Tibial nerve (tissue), 4 donors: ENCODE data around the gene PSME1. TPM values are rescaled to one million over a fixed set of nuclear protein-coding genes. Genes with fewer than 3 reads are reported as not detected.

ENCODE experiments used
- DNase-seq, 2 donors: peaks; one replicate each; pipeline ENCODE4 v3.0.0-alpha.2; 2019; ENCODE audit warnings: low spot score in 2 of 2
- H3K27ac ChIP-seq, 4 donors: fragments of 200-600 bp; sonication (generic) in 3 of 4; one replicate each; pipeline ENCODE4 v1.5.1; 2017 to 2019; ENCODE audit warnings: mild to moderate bottlenecking in 1 of 4
- H3K27me3 ChIP-seq, 2 donors: fragments of 200-600 bp; sonication (generic) in 1 of 2; one replicate each; pipeline versions ENCODE4 v1.5.1 to v1.6.0; 2017 to 2019
- H3K36me3 ChIP-seq, 3 donors: fragments of 200-600 bp; sonication (generic); one replicate each; pipeline ENCODE4 v1.5.1; 2018 to 2019
- H3K4me1 ChIP-seq, 4 donors: fragments of 200-600 bp; sonication (generic) in 3 of 4; one replicate each; pipeline ENCODE4 v1.5.1; 2017 to 2019
- H3K4me3 ChIP-seq, 4 donors: fragments of 200-600 bp; sonication (generic) in 3 of 4; one replicate each; pipeline ENCODE4 v1.5.1; 2017 to 2019; ENCODE audit warnings: mild to moderate bottlenecking in 1 of 4, moderate library complexity in 1 of 4
- H3K9me3 ChIP-seq, 4 donors: fragments of 200-600 bp; sonication (generic) in 3 of 4; one replicate each; pipeline ENCODE4 v1.5.1; 2017 to 2019
- EP300 ChIP-seq, 2 donors: sonication (generic); formaldehyde crosslinking; IDR thresholded peaks; one replicate each; pipeline ENCODE4 v1.6.1; 2017; ENCODE audit warnings: antibody characterized with exemption in 2 of 2, mild to moderate bottlenecking in 1 of 2
- POLR2A ChIP-seq, 2 donors: fragments of 450-650 bp; IDR thresholded peaks; one replicate each; pipeline ENCODE4 v1.6.1; 2017; ENCODE audit warnings: antibody characterized with exemption in 2 of 2, mild to moderate bottlenecking in 2 of 2, moderate library complexity in 2 of 2
- WGBS, 2 donors: methylation state at CpG; one replicate each; pipeline ENCODE4 v1.1.5; 2018; 5-methylcytosine and 5-hydroxymethylcytosine counted together
- total RNA-seq, 4 donors: library from RNA; depleted of rRNA; stranded (reverse); fragments of >200 nt; gene quantifications; one replicate each; pipeline ENCODE4 v1.1.0, GENCODE V29; 2016
- TF ChIP-seq, protein P1 (sequence below), 5 experiments: fragments of 200-600 bp in 3 of 5; fragments of 450-650 bp in 2 of 5; sonication (generic) in 3 of 5; IDR thresholded peaks; one replicate each; pipeline ENCODE4 v1.5.1; 2016 to 2019; ENCODE audit warnings: antibody characterized with exemption in 5 of 5, mild to moderate bottlenecking in 3 of 5, moderate library complexity in 2 of 5

Gene PSME1
- total RNA-seq, 4 donors from 2014 or later = 96.9 to 130 (median 110) TPM

DNA sequence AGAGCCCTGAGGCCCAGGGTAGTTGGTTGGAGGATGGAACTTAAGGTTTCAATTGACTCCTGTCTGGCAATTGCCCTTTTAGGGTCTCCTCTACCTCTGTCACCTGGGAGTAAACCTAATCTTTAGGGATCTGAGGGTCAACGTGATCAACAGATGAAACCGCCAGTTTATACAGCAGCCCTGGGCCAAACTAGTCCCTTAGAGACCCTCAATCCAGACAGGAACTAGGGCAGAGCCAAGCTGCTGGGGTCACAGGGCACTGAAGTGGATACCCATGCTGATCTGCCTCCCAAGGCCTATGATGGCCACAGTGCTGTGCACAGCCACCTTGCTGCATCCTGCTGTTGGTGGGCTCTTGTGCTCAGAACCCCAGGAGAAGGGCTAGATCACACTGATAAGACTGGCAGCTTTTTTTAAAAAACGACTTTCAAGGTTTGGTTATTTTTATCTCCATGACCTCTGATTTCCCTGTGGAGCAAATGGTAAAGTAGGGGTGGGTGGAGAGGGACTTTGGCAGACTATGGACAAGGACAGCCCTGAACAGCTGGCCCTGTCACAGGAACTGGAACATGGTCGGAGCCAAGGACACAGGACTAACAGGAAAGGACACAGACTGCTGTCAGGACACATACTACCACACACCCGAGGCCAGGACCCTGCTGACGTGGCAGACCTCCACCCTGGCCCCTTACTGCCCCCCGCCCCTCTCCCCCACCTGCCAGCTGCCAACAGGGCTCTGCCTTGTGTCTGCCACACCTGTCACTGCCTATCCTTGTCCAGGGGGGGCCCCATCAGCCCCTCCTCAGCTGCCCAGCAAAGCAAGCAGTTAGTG lies 5.1 kb upstream of the PSME1 start:
- DNase-seq = no peak
- H3K36me3 ChIP-seq = peaks cover 0 to 14% (median 0%) of the 10 kb centered on the region in 3 donors
- WGBS, 2 donors = 50 to 66% methylated on average over 6 of the region's 7 CpGs
- no peaks in the 10 kb centered on the region for H3K27me3 ChIP-seq
- TF ChIP-seq, protein P1, sequence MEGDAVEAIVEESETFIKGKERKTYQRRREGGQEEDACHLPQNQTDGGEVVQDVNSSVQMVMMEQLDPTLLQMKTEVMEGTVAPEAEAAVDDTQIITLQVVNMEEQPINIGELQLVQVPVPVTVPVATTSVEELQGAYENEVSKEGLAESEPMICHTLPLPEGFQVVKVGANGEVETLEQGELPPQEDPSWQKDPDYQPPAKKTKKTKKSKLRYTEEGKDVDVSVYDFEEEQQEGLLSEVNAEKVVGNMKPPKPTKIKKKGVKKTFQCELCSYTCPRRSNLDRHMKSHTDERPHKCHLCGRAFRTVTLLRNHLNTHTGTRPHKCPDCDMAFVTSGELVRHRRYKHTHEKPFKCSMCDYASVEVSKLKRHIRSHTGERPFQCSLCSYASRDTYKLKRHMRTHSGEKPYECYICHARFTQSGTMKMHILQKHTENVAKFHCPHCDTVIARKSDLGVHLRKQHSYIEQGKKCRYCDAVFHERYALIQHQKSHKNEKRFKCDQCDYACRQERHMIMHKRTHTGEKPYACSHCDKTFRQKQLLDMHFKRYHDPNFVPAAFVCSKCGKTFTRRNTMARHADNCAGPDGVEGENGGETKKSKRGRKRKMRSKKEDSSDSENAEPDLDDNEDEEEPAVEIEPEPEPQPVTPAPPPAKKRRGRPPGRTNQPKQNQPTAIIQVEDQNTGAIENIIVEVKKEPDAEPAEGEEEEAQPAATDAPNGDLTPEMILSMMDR (IDR thresholded peaks at IDR 0.05) = no peak
- no peak for TF ChIP-seq POLR2A (IDR thresholded peaks at IDR 0.05)
- TF ChIP-seq EP300 (IDR thresholded peaks at IDR 0.05) = no peak
- peaks cover 0 to 5% (median 0%) of the 10 kb centered on the region in 4 donors for H3K4me1 ChIP-seq
- H3K9me3 ChIP-seq = no peaks in the 10 kb centered on the region
- peak overlapping the region in 2 of 4 donors; percentile 34 to 36 for H3K27ac ChIP-seq
- H3K4me3 ChIP-seq = no peak overlapping the region

DNA sequence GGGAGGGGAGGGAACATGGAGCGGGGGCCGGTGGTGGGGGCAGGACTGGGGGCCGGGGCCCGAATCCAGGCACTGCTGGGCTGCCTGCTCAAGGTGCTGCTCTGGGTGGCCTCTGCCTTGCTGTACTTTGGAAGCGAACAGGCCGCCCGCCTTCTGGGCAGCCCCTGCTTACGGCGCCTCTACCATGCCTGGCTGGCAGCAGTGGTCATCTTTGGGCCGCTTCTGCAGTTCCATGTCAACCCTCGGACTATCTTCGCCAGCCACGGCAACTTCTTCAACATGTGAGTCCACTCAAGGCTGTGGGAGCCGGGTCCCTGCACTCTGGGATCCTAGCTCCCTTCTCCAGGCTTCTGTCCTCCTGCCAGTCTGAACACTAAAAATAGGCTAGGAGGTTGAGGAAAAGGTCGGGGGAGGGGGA lies 4.4 kb upstream of the PSME1 start:
- peaks cover 0 to 7% (median 2%) of the 10 kb centered on the region in 4 donors for H3K4me1 ChIP-seq
- TF ChIP-seq EP300 (IDR thresholded peaks at IDR 0.05) (no peak), POLR2A (IDR thresholded peaks at IDR 0.05) (no peak)
- TF ChIP-seq, protein P1 (IDR thresholded peaks at IDR 0.05) = no peak

DNA sequence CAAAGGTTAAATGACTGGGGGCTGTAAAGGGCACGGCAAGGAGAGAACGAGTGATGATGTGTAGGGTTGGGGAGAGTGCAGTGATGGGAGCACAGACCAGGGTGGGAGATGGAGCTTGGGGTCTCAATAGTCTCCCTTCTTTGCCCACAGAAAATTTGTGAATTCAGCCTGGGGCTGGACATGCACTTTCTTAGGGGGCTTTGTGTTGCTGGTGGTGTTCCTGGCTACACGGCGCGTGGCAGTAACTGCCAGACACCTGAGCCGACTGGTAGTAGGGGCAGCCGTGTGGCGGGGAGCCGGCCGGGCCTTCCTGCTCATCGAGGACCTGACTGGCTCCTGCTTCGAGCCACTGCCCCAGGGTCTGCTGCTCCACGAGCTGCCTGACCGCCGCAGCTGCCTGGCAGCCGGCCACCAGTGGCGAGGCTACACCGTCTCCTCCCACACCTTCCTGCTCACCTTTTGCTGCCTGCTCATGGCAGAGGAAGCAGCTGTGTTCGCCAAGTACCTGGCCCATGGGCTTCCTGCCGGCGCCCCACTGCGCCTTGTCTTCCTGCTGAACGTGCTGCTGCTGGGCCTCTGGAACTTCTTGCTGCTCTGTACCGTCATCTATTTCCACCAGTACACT lies 3.8 kb upstream of the PSME1 start:
- WGBS, 2 donors = 78 to 82% methylated on average over 22 to 23 of the region's 24 CpGs
- H3K4me3 ChIP-seq = no peak overlapping the region
- no peak for DNase-seq

More for the DNA sequence above, 4.4 kb upstream of the PSME1 start:
- no peak for DNase-seq
- Histone ChIP-seq H3K27me3 (no peaks in the 10 kb centered on the region), H3K27ac (peak overlapping the region in 2 of 4 donors; percentile 34 to 36), H3K36me3 (peaks cover 0 to 14% (median 0%) of the 10 kb centered on the region in 3 donors), H3K9me3 (no peaks in the 10 kb centered on the region), H3K4me3 (no peak overlapping the region)
- WGBS, 2 donors = 78 to 83% methylated on average over 13 to 14 of the region's 15 CpGs

DNA sequence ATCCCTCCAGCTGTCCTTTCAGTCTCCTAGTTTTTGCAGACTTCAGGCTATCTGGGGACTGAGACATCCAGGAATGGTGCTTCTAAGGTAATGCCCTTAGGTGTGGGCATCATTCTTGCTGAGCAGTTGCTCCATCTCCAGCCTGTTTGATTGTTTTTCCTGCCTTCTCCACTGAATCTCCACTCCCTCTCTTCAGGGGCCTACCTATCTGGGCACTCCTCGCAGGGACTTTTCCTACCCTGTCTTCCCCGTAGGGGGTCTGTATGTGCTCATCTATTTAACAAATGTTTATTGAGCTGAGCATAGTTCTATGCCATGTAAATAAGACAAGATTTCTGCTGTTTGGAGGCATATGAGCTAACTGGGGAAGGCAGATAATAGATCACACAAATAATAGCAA lies 3.0 kb upstream of the PSME1 start:
- peaks cover 0 to 21% (median 10%) of the 10 kb centered on the region in 4 donors for H3K4me1 ChIP-seq
- no peak overlapping the region for H3K27ac ChIP-seq

More for the DNA sequence above, 3.8 kb upstream of the PSME1 start:
- Histone ChIP-seq H3K27ac (peak overlapping the region in 1 of 4 donors; percentile 36), H3K36me3 (peaks cover 0 to 14% (median 0%) of the 10 kb centered on the region in 3 donors), H3K4me1 (peaks cover 0 to 13% (median 8%) of the 10 kb centered on the region in 4 donors), H3K9me3 (no peaks in the 10 kb centered on the region), H3K27me3 (no peaks in the 10 kb centered on the region)
- no peak for TF ChIP-seq POLR2A (IDR thresholded peaks at IDR 0.05)
- TF ChIP-seq EP300 (IDR thresholded peaks at IDR 0.05) = no peak
- TF ChIP-seq, protein P1 (IDR thresholded peaks at IDR 0.05) = no peak

More for the DNA sequence above, 3.0 kb upstream of the PSME1 start:
- TF ChIP-seq EP300 (IDR thresholded peaks at IDR 0.05) = no peak
- TF ChIP-seq POLR2A (IDR thresholded peaks at IDR 0.05) = no peak
- TF ChIP-seq, protein P1 (IDR thresholded peaks at IDR 0.05) = no peak
- WGBS, 2 donors = 87 to 92% methylated on average over 2 of the region's 2 CpGs
- Histone ChIP-seq H3K9me3 (no peaks in the 10 kb centered on the region), H3K4me3 (no peak overlapping the region), H3K27me3 (no peaks in the 10 kb centered on the region), H3K36me3 (peaks cover 0 to 22% (median 4%) of the 10 kb centered on the region in 3 donors)
- no peak for DNase-seq
